Upper lobe of left lung (tissue), 6 donors: ENCODE data around the gene PPP2R5D. TPM values are rescaled to one million over a fixed set of nuclear protein-coding genes. Genes with fewer than 3 reads are reported as not detected.

Experiments
- ATAC-seq, 2 donors: fragments of 200-7000 bp; cut with Tn5 transposase; one replicate each; pipeline ENCODE4 v1.9.1; 2022; ENCODE audit warnings: mild to moderate bottlenecking in 2 of 2, moderate library complexity in 2 of 2; ENCODE audit not compliant: low FRiP score in 2 of 2
- DNase-seq, 2 donors: peaks; one replicate each; pipeline ENCODE4 v3.0.0-alpha.2; 2019 to 2020
- H3K27ac ChIP-seq, 4 donors: fragments of 200-600 bp; sonication (generic); one replicate each; pipeline ENCODE4 v1.5.1; 2016 to 2019
- H3K27me3 ChIP-seq, 4 donors: fragments of 200-600 bp; sonication (generic); one replicate each; pipeline ENCODE4 v1.5.1; 2017 to 2019
- H3K36me3 ChIP-seq, 4 donors: fragments of 200-600 bp; sonication (generic); one replicate each; pipeline ENCODE4 v1.5.1; 2016 to 2019
- H3K4me1 ChIP-seq, 4 donors: fragments of 200-600 bp; sonication (generic); one replicate each; pipeline ENCODE4 v1.5.1; 2018 to 2019
- H3K4me3 ChIP-seq, 4 donors: fragments of 200-600 bp; sonication (generic); one replicate each; pipeline ENCODE4 v1.5.1; 2017 to 2019; ENCODE audit warnings: mild to moderate bottlenecking in 2 of 4, moderate library complexity in 1 of 4
- H3K9me3 ChIP-seq, 4 donors: fragments of 200-600 bp; sonication (generic); one replicate each; pipeline ENCODE4 v1.5.1; 2018 to 2019
- CTCF ChIP-seq, 6 experiments: fragments of 450-650 bp in 4 of 6; fragments of 200-600 bp in 2 of 6; sonication (generic) in 2 of 6; IDR thresholded peaks; one replicate each; pipeline ENCODE4 v1.5.1; 2016 to 2019; ENCODE audit warnings: antibody characterized with exemption in 6 of 6
- EP300 ChIP-seq, 4 donors: sonication (generic); formaldehyde crosslinking; IDR thresholded peaks; one replicate each; pipeline ENCODE4 v1.5.1; 2017; ENCODE audit warnings: antibody characterized with exemption in 4 of 4, control low read depth in 2 of 4
- POLR2A ChIP-seq, 4 donors: fragments of 450-650 bp; IDR thresholded peaks; one replicate each; pipeline ENCODE4 v1.5.1; 2016 to 2017; ENCODE audit warnings: antibody characterized with exemption in 4 of 4, mild to moderate bottlenecking in 2 of 4
- POLR2AphosphoS5 ChIP-seq, 2 donors: sonication (generic); formaldehyde crosslinking; IDR thresholded peaks; one replicate each; pipeline ENCODE4 v1.5.1; 2017; ENCODE audit warnings: antibody characterized with exemption in 2 of 2
- WGBS, 2 donors: methylation state at CpG; one replicate each; pipeline ENCODE4 v1.1.5; 2017 to 2018; 5-methylcytosine and 5-hydroxymethylcytosine counted together
- total RNA-seq, 6 donors: library from RNA; depleted of rRNA in 4 of 6; stranded (reverse); fragments of >200 nt in 4 of 6; gene quantifications; one replicate each; pipeline versions ENCODE4 v1.1.0 to v1.2.1, GENCODE V29; 2016 to 2021
- donor health status: DM: no; HTN: no; CAD: no; lungs with moderate emphysema.
- donor health status: DM: no; HTN: yes; CAD: no; lungs with severe emphysema.

The PPP2R5D gene
- total RNA-seq, 6 donors from 2014 or later, result 22.8 to 45.1 (median 27.3) TPM

GRCh38 chr6:43016943-43017334 is 32.6 kb downstream of the PPP2R5D start:
- H3K27me3 ChIP-seq, result no peaks in the 10 kb centered on the region
- peak in 1 of 2 donors; percentile 66 for DNase-seq
- peaks cover 18 to 36% (median 25%) of the 10 kb centered on the region in 4 donors for H3K36me3 ChIP-seq
- no peak for TF ChIP-seq CTCF (IDR thresholded peaks at IDR 0.05)
- TF ChIP-seq POLR2AphosphoS5 (IDR thresholded peaks at IDR 0.05), result no peak
- no peak for TF ChIP-seq EP300 (IDR thresholded peaks at IDR 0.05)
- TF ChIP-seq POLR2A (IDR thresholded peaks at IDR 0.05), result no peak
- ATAC-seq, result no peak
- 86 to 95% methylated on average over 9 to 12 of the region's 12 CpGs for WGBS, 2 donors
- no peaks in the 10 kb centered on the region for H3K9me3 ChIP-seq
- H3K4me1 ChIP-seq, result peaks cover 43 to 53% (median 49%) of the 10 kb centered on the region in 4 donors
- no peak overlapping the region for H3K4me3 ChIP-seq
- H3K27ac ChIP-seq, result peak overlapping the region in 1 of 4 donors; percentile 26

- DNase-seq (no peak), ATAC-seq (no peak)
- 91 to 94% methylated on average over 2 of the region's 2 CpGs for WGBS, 2 donors
- peaks cover 46 to 57% (median 49%) of the 10 kb centered on the region in 4 donors for H3K4me1 ChIP-seq
- H3K9me3 ChIP-seq, result no peaks in the 10 kb centered on the region
- H3K27me3 ChIP-seq, result no peaks in the 10 kb centered on the region
- no peak overlapping the region for H3K27ac ChIP-seq
- H3K36me3 ChIP-seq, result peaks cover 16 to 33% (median 22%) of the 10 kb centered on the region in 4 donors
- no peak overlapping the region for H3K4me3 ChIP-seq
- TF ChIP-seq POLR2A (IDR thresholded peaks at IDR 0.05) (no peak), CTCF (IDR thresholded peaks at IDR 0.05) (no peak), POLR2AphosphoS5 (IDR thresholded peaks at IDR 0.05) (no peak), EP300 (IDR thresholded peaks at IDR 0.05) (no peak)
Measured at GRCh38 chr6:43019152-43019551, 34.8 kb downstream of the PPP2R5D start.

- H3K4me1 ChIP-seq, result peaks cover 40 to 49% (median 42%) of the 10 kb centered on the region in 4 donors
- DNase-seq (no peak), ATAC-seq (no peak)
- H3K27ac ChIP-seq, result peak overlapping the region in 2 of 4 donors; percentile 88 to 89
- peaks cover 18 to 44% (median 27%) of the 10 kb centered on the region in 4 donors for H3K36me3 ChIP-seq
- no peak overlapping the region for H3K4me3 ChIP-seq
- TF ChIP-seq POLR2A (IDR thresholded peaks at IDR 0.05), result no peak
- TF ChIP-seq POLR2AphosphoS5 (IDR thresholded peaks at IDR 0.05), result no peak
- TF ChIP-seq EP300 (IDR thresholded peaks at IDR 0.05), result no peak
- TF ChIP-seq CTCF (IDR thresholded peaks at IDR 0.05), result no peak
- no peaks in the 10 kb centered on the region for H3K27me3 ChIP-seq
- 89 to 90% methylated on average over 3 of the region's 3 CpGs for WGBS, 2 donors
- no peaks in the 10 kb centered on the region for H3K9me3 ChIP-seq
Measured at GRCh38 chr6:43020052-43020705, 35.8 kb downstream of the PPP2R5D start.

GRCh38 chr6:43020847-43021246 is 36.5 kb downstream of the PPP2R5D start:
- H3K27me3 ChIP-seq, result no peaks in the 10 kb centered on the region
- 62 to 72% methylated on average over 5 of the region's 5 CpGs for WGBS, 2 donors
- DNase-seq (no peak), ATAC-seq (peak in 1 of 2 donors; percentile 4)
- peak overlapping the region; percentile 85 to 90 (median 88) for H3K27ac ChIP-seq
- H3K4me3 ChIP-seq, result peak overlapping the region in 3 of 4 donors; percentile 68 to 100 (median 79)
- H3K36me3 ChIP-seq, result peaks cover 20 to 50% (median 33%) of the 10 kb centered on the region in 4 donors
- H3K4me1 ChIP-seq, result peaks cover 35 to 43% (median 35%) of the 10 kb centered on the region in 4 donors
- TF ChIP-seq EP300 (IDR thresholded peaks at IDR 0.05) (no peak), POLR2A (IDR thresholded peaks at IDR 0.05) (no peak), POLR2AphosphoS5 (IDR thresholded peaks at IDR 0.05) (no peak), CTCF (IDR thresholded peaks at IDR 0.05) (no peak)
- no peaks in the 10 kb centered on the region for H3K9me3 ChIP-seq
